Sigmoid colon (tissue), 7 donors: ENCODE data around the gene SPG7. TPM values are rescaled to one million over a fixed set of nuclear protein-coding genes. Genes with fewer than 3 reads are reported as not detected.
"Not testable (repeated sequence)": the region's sequence is repeated elsewhere in the genome, so short reads cannot be mapped to it uniquely, and the experiment has no call there.

ENCODE experiments used
- DNase-seq: peaks from one replicate; pipeline ENCODE4 v3.0.0-alpha.2; 2019
- H3K27ac ChIP-seq, 4 donors: fragments of 200-600 bp; sonication (generic); one replicate each; pipeline ENCODE4 v1.5.1; 2016 to 2019; ENCODE audit warnings: mild to moderate bottlenecking in 1 of 4
- H3K27me3 ChIP-seq, 3 donors: fragments of 200-600 bp; sonication (generic); one replicate each; pipeline ENCODE4 v1.5.1; 2019; ENCODE audit warnings: mild to moderate bottlenecking in 1 of 3
- H3K36me3 ChIP-seq, 4 donors: fragments of 200-600 bp; sonication (generic); one replicate each; pipeline ENCODE4 v1.5.1; 2016 to 2019
- H3K4me1 ChIP-seq, 4 donors: fragments of 200-600 bp; sonication (generic); one replicate each; pipeline ENCODE4 v1.5.1; 2017 to 2019
- H3K4me3 ChIP-seq, 4 donors: fragments of 200-600 bp; sonication (generic); one replicate each; pipeline ENCODE4 v1.5.1; 2017 to 2019; ENCODE audit warnings: mild to moderate bottlenecking in 2 of 4, moderate library complexity in 1 of 4
- H3K9me3 ChIP-seq, 4 donors: fragments of 200-600 bp in 3 of 4; sonication (generic) in 3 of 4; one replicate each; pipeline versions ENCODE4 v1.5.1 to v1.6.1; 2013 to 2019
- EP300 ChIP-seq, 4 donors: sonication (generic); formaldehyde crosslinking; IDR thresholded peaks; one replicate each; pipeline ENCODE4 v1.6.1; 2017; ENCODE audit warnings: antibody characterized with exemption in 4 of 4
- POLR2A ChIP-seq, 2 donors: fragments of 450-650 bp; IDR thresholded peaks; one replicate each; pipeline ENCODE4 v1.6.1; 2016; ENCODE audit warnings: antibody characterized with exemption in 2 of 2, mild to moderate bottlenecking in 2 of 2, moderate library complexity in 2 of 2
- POLR2AphosphoS5 ChIP-seq, 4 donors: sonication (generic); formaldehyde crosslinking; IDR thresholded peaks; one replicate each; pipeline ENCODE4 v1.6.1; 2017; ENCODE audit warnings: antibody characterized with exemption in 4 of 4
- WGBS, 2 donors: extraction: QIAGEN DNeasy Blood & Tissue Kit; methylation state at CpG; one replicate each; pipeline ENCODE4 v1.1.7; 2013; 5-methylcytosine and 5-hydroxymethylcytosine counted together
- intact Hi-C: fragments of 100-400 bp; cut with DNase I; formaldehyde crosslinking; loops from one replicate; pipeline ENCODE4 v1.15.1; 2023
- polyA plus RNA-seq, 3 donors: library from polyadenylated mRNA; stranded (reverse); fragments of 200-250 nt; gene quantifications; one replicate each; pipeline ENCODE4 v1.2.3, GENCODE V29; 2013
- total RNA-seq, 4 donors: library from RNA; depleted of rRNA; stranded (reverse); fragments of >200 nt; gene quantifications; one replicate each; pipeline ENCODE4 v1.1.0, GENCODE V29; 2016
- TF ChIP-seq, protein P1 (sequence below), 4 experiments: fragments of 450-650 bp in 3 of 4; fragments of 200-600 bp in 1 of 4; IDR thresholded peaks; one replicate each; pipeline ENCODE4 v1.5.1; 2016 to 2019; ENCODE audit warnings: antibody characterized with exemption in 4 of 4, mild to moderate bottlenecking in 3 of 4, moderate library complexity in 2 of 4
- donor health status: healthy with polysubstance abuse.
- donor health status: Bipolar disorder and iron deficiency.
- donor health status: healthy.

Gene SPG7
- total and polyA plus RNA-seq, 7 donors: 27.7 to 211 (median 75.3) TPM

DNA sequence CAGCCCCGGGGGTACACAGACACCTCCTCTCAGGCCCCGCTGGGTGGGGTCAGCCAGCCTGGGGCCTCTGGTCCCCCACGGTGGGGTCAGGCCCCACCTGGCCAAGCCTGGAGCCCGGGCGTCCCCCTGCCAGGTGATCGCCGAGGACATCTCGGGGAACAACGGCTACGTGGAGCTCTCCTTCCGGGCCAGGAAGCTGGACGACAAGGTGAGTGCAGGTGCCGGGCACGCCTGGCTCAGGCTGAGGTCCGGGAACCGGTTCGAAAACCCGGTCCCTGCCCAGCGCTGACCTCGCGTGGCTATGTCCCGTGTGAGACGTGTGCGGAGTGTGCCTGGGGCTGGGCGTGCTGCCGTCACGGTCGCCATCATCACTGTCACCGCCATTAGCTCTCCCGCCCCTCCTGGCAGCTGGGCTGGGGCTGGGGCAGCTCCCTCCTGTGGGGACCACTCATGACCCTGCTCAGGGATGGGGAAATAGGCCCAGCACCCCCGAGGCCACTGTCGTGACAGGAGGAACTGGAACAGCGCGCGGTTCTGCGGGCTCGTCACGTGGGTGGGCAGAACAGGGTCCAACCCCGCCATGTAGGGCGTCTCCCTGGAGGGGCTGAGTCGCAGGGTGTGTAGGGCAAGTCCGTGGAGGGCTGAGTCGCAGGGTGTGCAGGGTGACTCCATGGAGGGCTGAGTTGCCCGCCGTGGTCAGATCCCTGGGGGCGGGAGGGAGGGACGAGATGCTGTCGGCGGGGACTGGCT, 75.9 kb downstream of the SPG7 start:
- H3K27ac ChIP-seq: no peak overlapping the region
- H3K4me1 ChIP-seq: no peaks in the 10 kb centered on the region
- no peak overlapping the region for H3K4me3 ChIP-seq
- intact Hi-C loops: no loop called here
- H3K27me3 ChIP-seq: no peaks in the 10 kb centered on the region
- TF ChIP-seq EP300 (IDR thresholded peaks at IDR 0.05): no peak
- no peak for TF ChIP-seq POLR2AphosphoS5 (IDR thresholded peaks at IDR 0.05)
- TF ChIP-seq, protein P1, sequence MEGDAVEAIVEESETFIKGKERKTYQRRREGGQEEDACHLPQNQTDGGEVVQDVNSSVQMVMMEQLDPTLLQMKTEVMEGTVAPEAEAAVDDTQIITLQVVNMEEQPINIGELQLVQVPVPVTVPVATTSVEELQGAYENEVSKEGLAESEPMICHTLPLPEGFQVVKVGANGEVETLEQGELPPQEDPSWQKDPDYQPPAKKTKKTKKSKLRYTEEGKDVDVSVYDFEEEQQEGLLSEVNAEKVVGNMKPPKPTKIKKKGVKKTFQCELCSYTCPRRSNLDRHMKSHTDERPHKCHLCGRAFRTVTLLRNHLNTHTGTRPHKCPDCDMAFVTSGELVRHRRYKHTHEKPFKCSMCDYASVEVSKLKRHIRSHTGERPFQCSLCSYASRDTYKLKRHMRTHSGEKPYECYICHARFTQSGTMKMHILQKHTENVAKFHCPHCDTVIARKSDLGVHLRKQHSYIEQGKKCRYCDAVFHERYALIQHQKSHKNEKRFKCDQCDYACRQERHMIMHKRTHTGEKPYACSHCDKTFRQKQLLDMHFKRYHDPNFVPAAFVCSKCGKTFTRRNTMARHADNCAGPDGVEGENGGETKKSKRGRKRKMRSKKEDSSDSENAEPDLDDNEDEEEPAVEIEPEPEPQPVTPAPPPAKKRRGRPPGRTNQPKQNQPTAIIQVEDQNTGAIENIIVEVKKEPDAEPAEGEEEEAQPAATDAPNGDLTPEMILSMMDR (IDR thresholded peaks at IDR 0.05): no peak
- TF ChIP-seq POLR2A (IDR thresholded peaks at IDR 0.05): no peak
- no peaks in the 10 kb centered on the region for H3K9me3 ChIP-seq
- DNase-seq: no peak
- H3K36me3 ChIP-seq: no peaks in the 10 kb centered on the region
- 94% methylated on average over 49 of the region's 49 CpGs for WGBS, 2 donors

DNA sequence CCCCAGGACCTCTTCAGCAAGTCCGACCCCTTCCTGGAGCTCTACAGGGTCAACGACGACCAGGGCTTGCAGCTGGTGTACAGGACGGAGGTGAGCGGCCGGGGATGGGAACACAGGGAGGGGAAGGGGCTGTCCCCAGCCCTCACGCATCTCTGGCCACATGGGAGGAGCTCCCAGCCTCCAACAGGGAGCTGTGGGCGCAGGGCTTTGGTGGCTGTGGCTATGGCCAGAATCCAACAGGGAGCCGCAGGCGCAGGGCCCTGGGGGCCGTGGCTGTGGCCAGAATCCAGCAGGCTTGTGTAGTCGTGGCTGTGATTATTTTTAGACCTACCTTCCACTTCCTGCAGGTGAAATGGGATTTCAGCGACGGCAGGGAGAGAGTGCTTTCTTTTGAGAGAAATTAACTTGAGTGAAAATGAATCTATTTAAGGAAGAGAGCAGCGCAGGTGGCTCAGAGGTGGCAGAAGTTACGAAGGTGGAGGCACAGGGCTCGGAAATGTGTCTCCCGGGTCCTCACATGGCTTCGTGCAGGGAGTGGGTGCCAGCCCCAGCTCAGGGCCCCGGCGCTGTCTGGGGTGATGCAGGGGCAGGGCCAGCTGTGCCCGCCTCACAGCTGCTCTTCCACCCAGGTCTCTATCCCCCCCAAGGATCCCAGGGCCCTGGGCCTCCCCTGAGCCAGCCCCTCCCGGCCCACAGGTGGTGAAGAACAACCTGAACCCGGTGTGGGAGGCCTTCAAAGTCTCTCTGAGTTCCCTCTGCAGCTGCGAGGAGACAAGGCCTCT, 76.8 kb downstream of the SPG7 start:
- Histone ChIP-seq H3K36me3 (no peaks in the 10 kb centered on the region), H3K4me1 (no peaks in the 10 kb centered on the region), H3K4me3 (no peak overlapping the region), H3K27ac (no peak overlapping the region), H3K27me3 (no peaks in the 10 kb centered on the region), H3K9me3 (no peaks in the 10 kb centered on the region)
- DNase-seq: no peak
- no peak for TF ChIP-seq POLR2AphosphoS5 (IDR thresholded peaks at IDR 0.05)
- TF ChIP-seq, protein P1 (IDR thresholded peaks at IDR 0.05): no peak
- TF ChIP-seq EP300 (IDR thresholded peaks at IDR 0.05): no peak
- TF ChIP-seq POLR2A (IDR thresholded peaks at IDR 0.05): no peak
- intact Hi-C loops: no loop called here
- WGBS, 2 donors: 70 to 75% methylated on average over 25 of the region's 25 CpGs

DNA sequence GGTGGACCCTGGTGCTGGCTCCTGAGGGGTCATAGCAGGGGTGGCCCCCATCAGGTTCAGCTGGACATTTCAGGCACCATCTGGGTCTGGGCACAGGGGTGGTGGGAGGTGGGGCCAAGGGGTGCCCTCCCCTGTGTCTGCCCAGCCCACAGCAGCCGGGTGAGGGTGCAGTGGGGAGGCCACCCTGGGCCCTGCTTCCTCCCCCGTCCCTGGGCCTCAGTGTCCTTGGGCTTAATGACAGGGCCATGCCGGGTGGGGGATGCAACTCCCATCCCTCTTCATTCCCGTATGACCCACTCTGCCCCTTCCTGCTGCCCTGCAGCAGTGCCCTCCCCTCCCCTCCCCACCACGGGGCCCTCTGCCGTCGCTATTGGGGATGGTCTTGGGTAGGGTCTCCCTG, 78.0 kb downstream of the SPG7 start:
- intact Hi-C loops: no loop called here
- no peak for DNase-seq
- TF ChIP-seq POLR2A (IDR thresholded peaks at IDR 0.05) (no peak), EP300 (IDR thresholded peaks at IDR 0.05) (no peak), POLR2AphosphoS5 (IDR thresholded peaks at IDR 0.05) (no peak)
- TF ChIP-seq, protein P1 (IDR thresholded peaks at IDR 0.05): no peak
- H3K36me3 ChIP-seq: no peaks in the 10 kb centered on the region
- H3K27me3 ChIP-seq: no peaks in the 10 kb centered on the region
- no peak overlapping the region for H3K4me3 ChIP-seq
- WGBS, 2 donors: 79 to 82% methylated on average over 7 of the region's 7 CpGs
- H3K27ac ChIP-seq: no peak overlapping the region
- H3K9me3 ChIP-seq: no peaks in the 10 kb centered on the region
- H3K4me1 ChIP-seq: no peaks in the 10 kb centered on the region

DNA sequence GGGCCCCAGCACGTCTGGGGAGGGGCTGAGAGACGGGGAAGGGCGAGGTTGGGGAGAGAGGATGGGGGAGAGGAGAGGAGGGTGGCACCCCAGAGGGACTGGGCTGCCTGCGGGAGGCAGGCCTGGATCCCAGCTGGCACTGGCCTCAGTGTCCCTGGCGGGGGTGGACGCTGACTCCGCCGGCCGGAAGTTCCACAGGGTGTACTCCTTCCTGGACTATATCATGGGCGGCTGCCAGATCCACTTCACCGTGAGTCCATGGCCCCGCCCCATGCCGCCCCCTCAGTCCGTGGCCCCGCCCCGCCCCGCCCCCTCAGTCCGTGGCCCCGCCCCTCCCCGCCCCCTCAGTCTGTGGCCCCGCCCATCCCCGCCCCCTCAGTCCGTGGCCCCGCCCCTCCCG, 78.7 kb downstream of the SPG7 start:
- H3K9me3 ChIP-seq: no peaks in the 10 kb centered on the region
- H3K36me3 ChIP-seq: no peaks in the 10 kb centered on the region
- TF ChIP-seq, protein P1 (IDR thresholded peaks at IDR 0.05): no peak
- 28 to 82% methylated on average over 20 to 22 of the region's 25 CpGs for WGBS, 2 donors
- no peak overlapping the region for H3K27ac ChIP-seq
- no peaks in the 10 kb centered on the region for H3K4me1 ChIP-seq
- H3K27me3 ChIP-seq: no peaks in the 10 kb centered on the region
- H3K4me3 ChIP-seq: no peak overlapping the region
- no peak for DNase-seq
- intact Hi-C loops: no loop called here

DNA sequence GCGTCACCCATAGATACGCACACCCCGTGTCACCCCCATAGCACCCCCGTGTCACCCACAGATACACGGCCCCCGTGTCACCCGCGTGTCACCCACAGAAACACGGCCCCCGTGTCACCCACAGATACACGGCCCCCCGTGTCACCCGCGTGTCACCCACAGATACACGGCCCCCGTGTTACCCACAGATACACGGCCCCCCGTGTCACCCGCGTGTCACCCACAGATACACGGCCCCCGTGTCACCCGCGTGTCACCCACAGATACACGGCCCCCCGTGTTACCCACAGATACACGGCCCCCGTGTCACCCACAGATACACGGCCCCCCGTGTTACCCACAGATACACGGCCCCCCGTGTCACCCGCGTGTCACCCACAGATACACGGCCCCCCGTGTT, 79.5 kb downstream of the SPG7 start:
- H3K27me3 ChIP-seq, H3K36me3 ChIP-seq, H3K4me1 ChIP-seq, H3K9me3 ChIP-seq, H3K27ac ChIP-seq, DNase-seq, intact Hi-C loops, H3K4me3 ChIP-seq: not testable (repeated sequence)
- 93 to 96% methylated on average over 24 to 26 of the region's 36 CpGs for WGBS, 2 donors
